GM18508 (cell line): ENCODE data around the gene C7orf57.
"Not testable (repeated sequence)": the region's sequence is repeated elsewhere in the genome, so short reads cannot be mapped to it uniquely, and the experiment has no call there.

Experiments
- ATAC-seq: cut with Tn5 transposase; IDR thresholded peaks from one replicate; pipeline ENCODE4 v1.9.1; 2021; ENCODE audit warnings: moderate number of reproducible peaks; ENCODE audit not compliant: insufficient read depth, unreplicated experiment

Gene C7orf57

GRCh38 chr7:48082378-48082777 is 47.0 kb downstream of the C7orf57 start:
- not testable (repeated sequence) for ATAC-seq

- no peak for ATAC-seq
Observed at GRCh38 chr7:48083114-48083830, 47.9 kb downstream of the C7orf57 start.

- peak; percentile 64 for ATAC-seq
Observed at GRCh38 chr7:48084727-48085432, 49.5 kb downstream of the C7orf57 start.

GRCh38 chr7:48085433-48085791 is 50.1 kb downstream of the C7orf57 start:
- no peak for ATAC-seq

GRCh38 chr7:48085942-48086341 is 50.6 kb downstream of the C7orf57 start:
- ATAC-seq: no peak

GRCh38 chr7:48087349-48087748 is 52.0 kb downstream of the C7orf57 start:
- peak; percentile 18 for ATAC-seq

GRCh38 chr7:48088559-48089045 is 53.3 kb downstream of the C7orf57 start:
- ATAC-seq: peak; percentile 42

- ATAC-seq: peak; percentile 30
Observed at GRCh38 chr7:48089046-48090003, 54.0 kb downstream of the C7orf57 start, which contains the start of gene UPP1. UPP1 (plus strand) TSS chr7:48089265; CDS start chr7:48094784, 5,519 bp downstream.

GRCh38 chr7:48090095-48090805 is 54.9 kb downstream of the C7orf57 start:
- ATAC-seq: no peak

- ATAC-seq: no peak
Observed at GRCh38 chr7:48091506-48092433, 56.4 kb downstream of the C7orf57 start.

- ATAC-seq: no peak
Observed at GRCh38 chr7:48094861-48095293, 59.5 kb downstream of the C7orf57 start.

GRCh38 chr7:48096273-48096672 is 60.9 kb downstream of the C7orf57 start:
- no peak for ATAC-seq

- ATAC-seq: no peak
Observed at GRCh38 chr7:48097521-48098231, 62.3 kb downstream of the C7orf57 start.

- no peak for ATAC-seq
Observed at GRCh38 chr7:48098846-48099245, 63.5 kb downstream of the C7orf57 start.

GRCh38 chr7:48099781-48100180 is 64.4 kb downstream of the C7orf57 start:
- no peak for ATAC-seq

- no peak for ATAC-seq
Observed at GRCh38 chr7:48101352-48101751, 66.0 kb downstream of the C7orf57 start.

- ATAC-seq: no peak
Observed at GRCh38 chr7:48101968-48102367, 66.6 kb downstream of the C7orf57 start.

- ATAC-seq: no peak
Observed at GRCh38 chr7:48102530-48102929, 67.2 kb downstream of the C7orf57 start.
